Thyroid gland (tissue), 4 donors: ENCODE measurements around the gene MRGPRF. TPM values are rescaled to one million over a fixed set of nuclear protein-coding genes. Genes with fewer than 3 reads are reported as not detected.

Experiments
- DNase-seq, 2 donors: peaks; one replicate each; pipeline ENCODE4 v3.0.0-alpha.2; 2019
- H3K27ac ChIP-seq, 3 donors: fragments of 200-600 bp; sonication (generic); 1 replicate in 2 of 3; 2 replicates in 1 of 3; pipeline ENCODE4 v1.5.1; 2016 to 2019; ENCODE audit warnings: mild to moderate bottlenecking in 1 of 3, moderate library complexity in 1 of 3
- H3K27me3 ChIP-seq: fragments of 200-600 bp; sonication (generic); one replicate; pipeline ENCODE4 v1.5.1; 2019
- H3K36me3 ChIP-seq, 2 donors: fragments of 200-600 bp; sonication (generic); one replicate each; pipeline ENCODE4 v1.5.1; 2016 to 2019
- H3K4me1 ChIP-seq, 2 donors: fragments of 200-600 bp; sonication (generic); one replicate each; pipeline ENCODE4 v1.5.1; 2017 to 2019
- H3K4me3 ChIP-seq, 3 donors: fragments of 200-600 bp; sonication (generic); replicated peaks in 1 of 3; 1 replicate in 2 of 3; 2 replicates in 1 of 3; pipeline ENCODE4 v1.5.1; 2016; ENCODE audit warnings: mild to moderate bottlenecking in 1 of 3
- H3K9me3 ChIP-seq: fragments of 200-600 bp; sonication (generic); one replicate; pipeline ENCODE4 v1.5.1; 2017
- POLR2A ChIP-seq, 2 donors: fragments of 450-650 bp; IDR thresholded peaks; one replicate each; pipeline ENCODE4 v1.6.1; 2017; ENCODE audit warnings: antibody characterized with exemption in 2 of 2, mild to moderate bottlenecking in 2 of 2, moderate library complexity in 1 of 2
- WGBS, 2 donors: methylation state at CpG; one replicate each; pipeline ENCODE4 v1.1.5; 2017; 5-methylcytosine and 5-hydroxymethylcytosine counted together
- intact Hi-C: fragments of 100-400 bp; cut with DNase I; formaldehyde crosslinking; loops from one replicate; pipeline ENCODE4 v1.15.1; 2023
- total RNA-seq, 4 donors: library from RNA; depleted of rRNA; stranded (reverse); fragments of >200 nt; gene quantifications; one replicate each; pipeline ENCODE4 v1.2.3, GENCODE V29; 2016
- TF ChIP-seq, protein P1 (sequence below), 6 experiments: fragments of 200-600 bp in 3 of 6; fragments of 450-650 bp in 3 of 6; sonication (generic) in 3 of 6; IDR thresholded peaks; one replicate each; pipeline ENCODE4 v1.5.1; 2016 to 2019; ENCODE audit warnings: antibody characterized with exemption in 6 of 6, mild to moderate bottlenecking in 2 of 6, inconsistent platforms in 1 of 6, moderate library complexity in 1 of 6

MRGPRF gene
- total RNA-seq, 4 donors from 2014 or later, result 5.0 to 7.6 (median 6.6) TPM

DNA sequence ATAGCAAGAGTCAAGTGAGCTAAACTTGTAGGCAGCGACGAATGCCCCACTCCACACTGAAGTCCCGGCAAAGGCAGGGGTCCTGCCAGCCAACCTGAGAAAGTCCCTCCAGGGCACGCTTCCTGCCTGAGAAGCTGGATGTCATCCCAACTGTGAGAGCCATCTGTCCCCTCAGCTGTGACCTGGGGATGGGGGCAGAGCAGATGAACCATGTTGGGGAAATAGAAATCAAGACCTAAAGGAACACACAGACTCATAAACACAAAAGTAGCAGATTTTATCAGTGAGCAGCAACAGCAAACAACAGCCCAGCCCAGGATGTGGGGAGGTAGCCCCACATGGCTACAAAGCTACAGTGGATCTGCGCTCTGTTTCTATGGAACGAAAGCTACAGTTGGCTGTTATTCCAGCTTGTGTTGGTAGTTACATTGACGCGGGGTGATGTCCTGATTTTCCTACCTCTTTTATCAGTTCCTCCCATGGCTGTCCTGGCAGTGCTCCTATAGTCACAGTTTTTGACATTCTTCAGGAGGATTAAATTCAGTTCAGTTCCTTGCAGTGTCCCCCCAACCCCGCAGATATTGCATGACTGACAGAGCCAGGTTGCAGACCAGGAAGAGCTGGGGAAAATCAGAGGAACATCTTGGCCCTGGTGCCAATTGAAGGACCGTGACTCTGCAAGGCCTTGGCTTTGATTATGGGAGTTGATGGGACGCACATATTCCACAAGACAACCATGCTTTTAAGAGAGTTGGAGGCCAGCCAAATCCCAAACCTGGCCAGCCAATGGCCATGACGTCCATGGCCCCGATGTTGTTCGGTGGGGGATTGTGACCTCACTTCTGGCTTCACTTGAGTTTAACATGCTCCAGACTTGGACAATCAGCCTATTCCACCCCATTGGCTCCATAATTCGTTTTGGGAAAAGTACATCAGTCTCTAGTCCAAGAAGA, 46.9 kb downstream of the MRGPRF start:
- Histone ChIP-seq H3K27ac (no peak overlapping the region), H3K9me3 (no peaks in the 10 kb centered on the region), H3K4me3 (no peak overlapping the region), H3K36me3 (no peaks in the 10 kb centered on the region), H3K4me1 (no peaks in the 10 kb centered on the region), H3K27me3 (no peaks in the 10 kb centered on the region)
- DNase-seq, result no peak
- 79 to 83% methylated on average over 15 of the region's 15 CpGs for WGBS, 2 donors
- intact Hi-C loops, result no loop called here
- no peak for TF ChIP-seq POLR2A (IDR thresholded peaks at IDR 0.05)
- TF ChIP-seq, protein P1, sequence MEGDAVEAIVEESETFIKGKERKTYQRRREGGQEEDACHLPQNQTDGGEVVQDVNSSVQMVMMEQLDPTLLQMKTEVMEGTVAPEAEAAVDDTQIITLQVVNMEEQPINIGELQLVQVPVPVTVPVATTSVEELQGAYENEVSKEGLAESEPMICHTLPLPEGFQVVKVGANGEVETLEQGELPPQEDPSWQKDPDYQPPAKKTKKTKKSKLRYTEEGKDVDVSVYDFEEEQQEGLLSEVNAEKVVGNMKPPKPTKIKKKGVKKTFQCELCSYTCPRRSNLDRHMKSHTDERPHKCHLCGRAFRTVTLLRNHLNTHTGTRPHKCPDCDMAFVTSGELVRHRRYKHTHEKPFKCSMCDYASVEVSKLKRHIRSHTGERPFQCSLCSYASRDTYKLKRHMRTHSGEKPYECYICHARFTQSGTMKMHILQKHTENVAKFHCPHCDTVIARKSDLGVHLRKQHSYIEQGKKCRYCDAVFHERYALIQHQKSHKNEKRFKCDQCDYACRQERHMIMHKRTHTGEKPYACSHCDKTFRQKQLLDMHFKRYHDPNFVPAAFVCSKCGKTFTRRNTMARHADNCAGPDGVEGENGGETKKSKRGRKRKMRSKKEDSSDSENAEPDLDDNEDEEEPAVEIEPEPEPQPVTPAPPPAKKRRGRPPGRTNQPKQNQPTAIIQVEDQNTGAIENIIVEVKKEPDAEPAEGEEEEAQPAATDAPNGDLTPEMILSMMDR (IDR thresholded peaks at IDR 0.05), result no peak

DNA sequence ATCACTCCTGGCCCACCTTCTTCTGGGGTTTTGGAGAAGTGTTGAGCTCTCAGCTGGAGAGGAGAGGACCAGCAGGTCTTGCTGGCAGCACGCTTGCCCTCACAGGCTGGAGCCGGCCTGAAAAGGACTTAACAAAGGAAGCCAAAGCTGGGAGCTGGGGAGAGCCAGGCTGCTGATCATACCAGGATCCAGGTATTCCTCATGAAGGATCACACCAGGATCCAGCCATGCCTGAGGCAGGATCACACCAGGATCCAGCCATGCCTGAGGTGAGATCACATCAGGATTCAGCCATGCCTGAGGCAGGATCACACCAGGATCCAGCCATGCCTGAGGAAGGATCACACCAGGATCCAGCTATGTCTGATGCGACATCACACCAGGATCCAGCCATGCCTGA, 49.3 kb downstream of the MRGPRF start:
- H3K36me3 ChIP-seq, result no peaks in the 10 kb centered on the region
- H3K27me3 ChIP-seq, result no peaks in the 10 kb centered on the region
- no peaks in the 10 kb centered on the region for H3K9me3 ChIP-seq
- 55 to 78% methylated on average over 2 to 3 of the region's 3 CpGs for WGBS, 2 donors
- H3K4me1 ChIP-seq, result no peaks in the 10 kb centered on the region
- H3K4me3 ChIP-seq, result no peak overlapping the region
- TF ChIP-seq, protein P1 (IDR thresholded peaks at IDR 0.05), result no peak
- no peak for TF ChIP-seq POLR2A (IDR thresholded peaks at IDR 0.05)
- H3K27ac ChIP-seq, result no peak overlapping the region
- intact Hi-C loops, result no loop called here
- DNase-seq, result no peak

DNA sequence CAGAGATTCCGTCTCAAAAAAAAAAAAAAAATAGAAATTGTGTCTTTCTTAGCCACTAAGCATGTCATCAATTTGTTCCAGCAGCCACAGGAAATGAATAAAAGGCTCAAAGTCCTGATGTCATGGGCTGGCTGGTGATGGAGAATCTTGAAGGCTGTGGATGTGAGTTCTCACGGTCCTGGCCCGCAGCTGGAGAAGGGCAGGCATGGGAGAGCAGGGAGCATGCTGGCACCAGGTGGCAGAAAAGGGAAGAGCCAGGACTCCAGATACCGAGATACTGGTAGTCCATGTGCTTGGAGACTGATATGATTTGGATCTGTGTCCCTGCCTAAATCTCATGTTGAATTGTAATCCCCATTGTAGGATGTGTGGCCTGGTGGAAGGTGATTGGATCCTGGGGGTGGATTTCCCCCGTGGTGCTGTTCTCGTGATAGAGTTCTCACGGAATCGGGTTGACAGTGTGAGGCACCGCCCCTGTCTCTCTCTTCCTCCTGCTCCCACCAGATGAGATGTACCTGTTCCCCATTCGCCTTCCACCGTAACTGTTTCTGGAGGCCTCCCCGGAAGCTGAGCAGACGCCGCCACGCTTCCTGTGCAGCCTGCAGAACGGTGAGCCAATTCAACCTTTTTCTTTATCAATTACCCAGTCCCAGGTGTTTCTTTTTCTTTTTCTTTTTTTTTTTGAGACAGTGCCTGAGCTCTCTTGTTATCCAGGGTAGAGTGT, 50.4 kb downstream of the MRGPRF start:
- 86 to 88% methylated on average over 16 of the region's 16 CpGs for WGBS, 2 donors
- DNase-seq, result no peak

DNA sequence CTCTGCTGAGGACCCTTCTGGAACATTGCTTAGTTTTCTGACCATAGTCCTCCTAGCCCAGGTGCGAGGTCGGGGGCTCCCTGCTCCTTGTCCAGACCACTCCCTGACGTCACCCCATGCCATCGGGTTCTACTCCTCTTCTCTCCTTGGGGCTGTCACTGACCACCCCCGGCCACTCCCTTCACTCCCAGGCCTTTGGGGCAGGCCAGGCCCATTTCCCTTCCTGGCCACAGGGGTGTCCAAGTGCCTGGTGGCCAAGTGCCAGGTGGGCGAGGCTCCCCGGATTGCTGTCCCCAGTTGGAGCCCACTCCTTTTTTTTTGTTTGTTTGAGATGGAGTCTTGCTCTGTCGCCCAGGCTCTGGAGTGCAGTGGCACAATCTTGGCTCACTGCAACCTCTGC, 51.8 kb downstream of the MRGPRF start:
- Histone ChIP-seq H3K27me3 (no peaks in the 10 kb centered on the region), H3K4me1 (no peaks in the 10 kb centered on the region), H3K27ac (no peak overlapping the region), H3K36me3 (no peaks in the 10 kb centered on the region), H3K4me3 (no peak overlapping the region), H3K9me3 (no peaks in the 10 kb centered on the region)
- no peak for TF ChIP-seq POLR2A (IDR thresholded peaks at IDR 0.05)
- TF ChIP-seq, protein P1 (IDR thresholded peaks at IDR 0.05), result no peak
- 61 to 64% methylated on average over 8 of the region's 8 CpGs for WGBS, 2 donors
- intact Hi-C loops, result no loop called here
- DNase-seq, result no peak

More for the DNA sequence above, 50.4 kb downstream of the MRGPRF start:
- H3K36me3 ChIP-seq, result no peaks in the 10 kb centered on the region
- H3K9me3 ChIP-seq, result no peaks in the 10 kb centered on the region
- no peak overlapping the region for H3K4me3 ChIP-seq
- no peak overlapping the region for H3K27ac ChIP-seq
- H3K4me1 ChIP-seq, result no peaks in the 10 kb centered on the region
- no peaks in the 10 kb centered on the region for H3K27me3 ChIP-seq
- intact Hi-C loops, result no loop called here
- TF ChIP-seq POLR2A (IDR thresholded peaks at IDR 0.05), result no peak
- TF ChIP-seq, protein P1 (IDR thresholded peaks at IDR 0.05), result no peak
